C4-2B (cell line): Measurements from ENCODE around the gene AGFG2.
"Not testable (repeated sequence)": the region's sequence is repeated elsewhere in the genome, so short reads cannot be mapped to it uniquely, and the experiment has no call there.

ENCODE experiments used
- CTCF ChIP-seq: fragments of 450-650 bp; conservative IDR thresholded peaks from 2 replicates; pipeline ENCODE4 v1.5.1; 2017; ENCODE audit warnings: mild to moderate bottlenecking
- ZFX ChIP-seq: fragments of 450-650 bp; IDR thresholded peaks from 2 replicates; pipeline ENCODE4 v1.6.1; 2017

- not testable (repeated sequence) for TF ChIP-seq CTCF, ZFX
Measured at GRCh38 chr7:100521909-100522593, 17.0 kb upstream of the AGFG2 start.
